Measurements from ENCODE around the gene DEF6. TPM values are rescaled to one million over a fixed set of nuclear protein-coding genes. Genes with fewer than 3 reads are reported as not detected.

The DEF6 gene
- total RNA-seq, 2 experiments from 2014 or later = 67.9 to 70.8 TPM

GRCh38 chr6:35357677-35358076 lies 60.1 kb downstream of the DEF6 start:
- CTCF ChIA-PET = no interaction called here
- POLR2A ChIA-PET = interaction anchor here (0.5 kb wide), 1 partner anchor 31 kb away, joined by 3 read pairs; no protein-coding TSS in a partner anchor

- CTCF ChIA-PET = no interaction called here
- POLR2A ChIA-PET = no interaction called here
These were observed 60.5 kb downstream of the DEF6 start for GRCh38 chr6:35358086-35358485.

- ChIA-PET POLR2A (no interaction called here), CTCF (interaction anchor here (1.6 kb wide), 1 partner anchor 90 kb away, joined by 4 read pairs; no protein-coding TSS in a partner anchor)
These were observed 61.7 kb downstream of the DEF6 start for GRCh38 chr6:35359346-35359743.

- ChIA-PET POLR2A (no interaction called here), CTCF (interaction anchor here (1.6 kb wide), 1 partner anchor 89 kb away, joined by 4 read pairs; no protein-coding TSS in a partner anchor)
These were observed 62.2 kb downstream of the DEF6 start for GRCh38 chr6:35359744-35360348.

GRCh38 chr6:35360349-35361138 lies 62.9 kb downstream of the DEF6 start:
- ChIA-PET POLR2A (no interaction called here), CTCF (interaction anchor here (1.6 kb wide), 1 partner anchor 89 kb away, joined by 4 read pairs; no protein-coding TSS in a partner anchor)

- CTCF ChIA-PET = no interaction called here
- POLR2A ChIA-PET = interaction anchor here (0.7 kb wide), 1 partner anchor 280 kb away, joined by 3 read pairs; no protein-coding TSS in a partner anchor
These were observed 64.6 kb downstream of the DEF6 start for GRCh38 chr6:35362200-35362599.

GRCh38 chr6:35363293-35363750 lies 65.7 kb downstream of the DEF6 start:
- CTCF ChIA-PET = no interaction called here
- POLR2A ChIA-PET = no interaction called here

- ChIA-PET POLR2A (no interaction called here), CTCF (no interaction called here)
These were observed 68.1 kb downstream of the DEF6 start for GRCh38 chr6:35365594-35366203.

GRCh38 chr6:35366204-35366596 lies 68.6 kb downstream of the DEF6 start:
- CTCF ChIA-PET = no interaction called here
- POLR2A ChIA-PET = no interaction called here

GRCh38 chr6:35367646-35368037 lies 70.0 kb downstream of the DEF6 start:
- ChIA-PET POLR2A (no interaction called here), CTCF (interaction anchor here (1.1 to 1.5 kb wide), 2 partner anchors 87 to 101 kb away, joined by 3 to 6 read pairs; partner anchors contain the start of gene RPL10A)

GRCh38 chr6:35368038-35368887 lies 70.6 kb downstream of the DEF6 start:
- POLR2A ChIA-PET = no interaction called here
- CTCF ChIA-PET = interaction anchor here (1.1 to 1.5 kb wide), 2 partner anchors 87 to 100 kb away, joined by 3 to 6 read pairs; partner anchors contain the start of gene RPL10A

- POLR2A ChIA-PET = interaction anchor here (1.0 kb wide), 1 partner anchor 473 kb away, joined by 3 read pairs; no protein-coding TSS in a partner anchor
- CTCF ChIA-PET = interaction anchor here (0.9 kb wide), 1 partner anchor 28 kb away, joined by 4 read pairs; no protein-coding TSS in a partner anchor
These were observed 72.6 kb downstream of the DEF6 start for GRCh38 chr6:35370124-35370741.

GRCh38 chr6:35370785-35371493 lies 73.3 kb downstream of the DEF6 start:
- ChIA-PET CTCF (no interaction called here), POLR2A (interaction anchor here (1.0 kb wide), 1 partner anchor 474 kb away, joined by 3 read pairs; no protein-coding TSS in a partner anchor)

Other genes starting within 250 kb of the DEF6 start
- not detected for gene TCP11, start 156.5 kb upstream of the DEF6 start, total RNA-seq
- gene SCUBE3, start 83.9 kb upstream of the DEF6 start, total RNA-seq = under 1 TPM; 0.06 TPM
- gene ZNF76, start 38.1 kb upstream of the DEF6 start, total RNA-seq = 10 to 100 TPM; 33.0 to 33.7 TPM
- gene PPARD, start 44.7 kb downstream of the DEF6 start, total RNA-seq = 10 to 100 TPM; 15.5 to 17.8 TPM
- gene FANCE, start 154.5 kb downstream of the DEF6 start, total RNA-seq = 10 to 100 TPM; 22.2 to 23.1 TPM
- 1,000 to 10,000 TPM; 1,836 to 1,849 TPM for gene RPL10A, start 170.6 kb downstream of the DEF6 start, total RNA-seq
- under 1 TPM; 0.70 to 0.71 TPM for gene TEAD3, start 199.3 kb downstream of the DEF6 start, total RNA-seq
- gene TULP1, start 215.1 kb downstream of the DEF6 start, total RNA-seq = not detected

All from activated CD8-positive, alpha-beta memory T cell treated with anti-CD3 and anti-CD28 coated beads for 36 hours (primary cell).